Endothelial cell of umbilical vein (primary cell): ENCODE measurements around the gene RELL1. TPM values are rescaled to one million over a fixed set of nuclear protein-coding genes. Genes with fewer than 3 reads are reported as not detected.

ENCODE experiments used
- BruUV-seq: library from RNA; stranded (reverse); fragments of 400-500 nt; replicated peaks from 2 replicates; lab custom pipeline; 2021; lab: Mats Ljungman, UMichigan
- CTCF ChIA-PET: fragments of 300-600, 350-600 bp; sonication (Branson Sonifier 250); formaldehyde crosslinking; loops from one replicate; lab custom pipeline; 2021; ENCODE audit warnings: antibody characterized with exemption, inconsistent platforms; lab: Charles Lee
- POLR2A ChIA-PET: fragments of 300-600, 350-600 bp; sonication (Branson Sonifier 250); formaldehyde crosslinking; loops from one replicate; lab custom pipeline; 2021; ENCODE audit warnings: antibody characterized with exemption, inconsistent platforms; lab: Charles Lee
- DNase-seq: peaks from one replicate; pipeline ENCODE4 v3.0.0-alpha.2; 2011; ENCODE audit warnings: low read depth, low spot score
- FAIRE-seq: peaks from 2 replicates; lab custom pipeline; 2011; peaks lifted over from hg19 to GRCh38; lab: Jason Lieb, UNC
- H2AFZ ChIP-seq: 2 replicates; pipeline ENCODE4 v1.6.0; 2012; ENCODE audit warnings: low read depth, low read length, control low read depth, inconsistent platforms
- H3K27ac ChIP-seq: 2 replicates; pipeline ENCODE4 v1.5.1; 2011; ENCODE audit warnings: low read depth, mild to moderate bottlenecking, control low read depth, low read length, moderate library complexity; ENCODE audit not compliant: insufficient read depth
- H3K27me3 ChIP-seq, 2 experiments: 2 replicates each; pipeline versions ENCODE4 v1.6.0 to v1.6.1; 2011; ENCODE audit warnings: low read length in 2 of 2, mixed read lengths in 1 of 2; ENCODE audit not compliant: control insufficient read depth in 2 of 2, insufficient read depth in 2 of 2
- H3K36me3 ChIP-seq, 2 experiments: 2 replicates in 1 of 2; 3 replicates in 1 of 2; pipeline ENCODE4 v1.5.1; 2011; ENCODE audit warnings: low read length in 2 of 2, mild to moderate bottlenecking in 1 of 2, moderate library complexity in 1 of 2; ENCODE audit not compliant: control insufficient read depth in 2 of 2, insufficient read depth in 2 of 2; ENCODE audit errors: extremely low read depth in 1 of 2
- H3K4me1 ChIP-seq: 3 replicates; pipeline ENCODE4 v1.5.1; 2011; ENCODE audit warnings: mild to moderate bottlenecking, low read length; ENCODE audit not compliant: control insufficient read depth, insufficient read depth; ENCODE audit errors: extremely low read depth
- H3K4me2 ChIP-seq: 2 replicates; pipeline ENCODE4 v1.6.1; 2011; ENCODE audit warnings: low read length, control low read depth, mixed read lengths; ENCODE audit not compliant: insufficient read depth
- H3K4me3 ChIP-seq, 3 experiments: fragments of 200-600 bp in 1 of 3; sonication (generic), shearing (Covaris generic) in 1 of 3; replicated peaks in 1 of 3; 2 replicates each; pipeline ENCODE4 v1.5.1; 2011 to 2016; ENCODE audit warnings: control low read depth in 3 of 3, low read length in 3 of 3, mild to moderate bottlenecking in 2 of 3, inconsistent platforms in 1 of 3, low read depth in 1 of 3, moderate library complexity in 1 of 3; ENCODE audit not compliant: insufficient read depth in 1 of 3
- H3K79me2 ChIP-seq: 2 replicates; pipeline ENCODE4 v1.6.0; 2012; ENCODE audit warnings: low read length, inconsistent platforms; ENCODE audit not compliant: control insufficient read depth, insufficient read depth
- H3K9ac ChIP-seq: replicated peaks from 2 replicates; pipeline ENCODE3; 2011; ENCODE audit warnings: low read length, control low read depth; ENCODE audit not compliant: insufficient read depth; ENCODE audit errors: extremely low read depth
- H3K9me1 ChIP-seq: replicated peaks from 3 replicates; pipeline ENCODE4 v1.6.0; 2011; ENCODE audit warnings: mild to moderate bottlenecking, low read length; ENCODE audit not compliant: control insufficient read depth, insufficient read depth; ENCODE audit errors: extremely low read depth
- H3K9me3 ChIP-seq: replicated peaks from 2 replicates; pipeline ENCODE4 v1.5.1; 2012; ENCODE audit warnings: low read length, inconsistent platforms; ENCODE audit not compliant: control insufficient read depth, insufficient read depth
- H4K20me1 ChIP-seq: replicated peaks from 2 replicates; pipeline ENCODE3; 2011; ENCODE audit warnings: mild to moderate bottlenecking, low read length; ENCODE audit not compliant: control insufficient read depth, insufficient read depth; ENCODE audit errors: extremely low read depth
- EZH2 ChIP-seq: IDR thresholded peaks from 2 replicates; pipeline ENCODE4 v1.6.1; 2012; ENCODE audit warnings: borderline replicate concordance, low read depth, mild to moderate bottlenecking, moderate library complexity, low read length, inconsistent platforms; ENCODE audit not compliant: severe bottlenecking
- FOS ChIP-seq: IDR thresholded peaks from 2 replicates; pipeline ENCODE4 v1.6.1; 2011; ENCODE audit warnings: mild to moderate bottlenecking, low read length, moderate library complexity, borderline replicate concordance; ENCODE audit not compliant: insufficient read depth
- GATA2 ChIP-seq: IDR thresholded peaks from 2 replicates; pipeline ENCODE4 v1.7.0; 2011; ENCODE audit warnings: low read depth, mild to moderate bottlenecking, moderate library complexity, mixed read lengths, low read length; ENCODE audit not compliant: insufficient read length, insufficient read depth
- JUN ChIP-seq: IDR thresholded peaks from 2 replicates; pipeline ENCODE4 v1.6.1; 2011; ENCODE audit warnings: borderline replicate concordance, low read depth; ENCODE audit not compliant: insufficient read length, insufficient read depth
- MYC ChIP-seq: IDR thresholded peaks from one replicate; pipeline ENCODE4 v1.6.1; 2011; ENCODE audit warnings: mild to moderate bottlenecking, low read depth, low read length
- POLR2A ChIP-seq: IDR thresholded peaks from 2 replicates; pipeline ENCODE4 v1.6.1; 2012; ENCODE audit warnings: low read depth, mild to moderate bottlenecking, control low read depth, low read length
- POLR2AphosphoS5 ChIP-seq: IDR thresholded peaks from 2 replicates; pipeline ENCODE4 v1.6.1; 2012; ENCODE audit warnings: low read depth, mild to moderate bottlenecking, control low read depth, low read length, moderate library complexity; ENCODE audit not compliant: insufficient read depth
- dilution Hi-C: fragments of 300-500 bp; cut with MboI; formaldehyde crosslinking; loops from one replicate; pipeline ENCODE4 v1.15.0; 2019; ENCODE audit warnings: low sequenced_read_pairs; ENCODE audit not compliant: extremely low pct_ligation_motif_present
- intact Hi-C: fragments of 100-400 bp; cut with micrococcal nuclease; formaldehyde crosslinking; loops from one replicate; pipeline ENCODE4 v1.10.0; 2022
- polyA plus RNA-seq, 4 experiments: library from polyadenylated mRNA; depleted of rRNA in 3 of 4; stranded (reverse) in 3 of 4; unstranded in 1 of 4; fragments of >200 nt; gene quantifications; 2 replicates each; pipeline versions ENCODE4 v1.2.1 to v1.2.3, GENCODE V29; 2011 to 2012; ENCODE audit warnings: missing spikeins in 1 of 4
- total RNA-seq: library from RNA; stranded (reverse); gene quantifications from 2 replicates; pipeline ENCODE4 v1.2.3, GENCODE V29; 2021
- TF ChIP-seq, protein P1 (sequence below): IDR thresholded peaks from 2 replicates; pipeline ENCODE4 v1.6.1; 2011; ENCODE audit not compliant: insufficient read depth, insufficient read length
- TF ChIP-seq, protein P2 (sequence below), 2 donors: IDR thresholded peaks; 1 replicate in 1 of 2; 2 replicates in 1 of 2; pipeline ENCODE4 v1.5.1; 2011; ENCODE audit warnings: low read length in 2 of 2, mild to moderate bottlenecking in 2 of 2, moderate library complexity in 2 of 2, control low read depth in 1 of 2, inconsistent platforms in 1 of 2, low read depth in 1 of 2; ENCODE audit not compliant: insufficient read depth in 1 of 2; ENCODE audit errors: extremely low read depth in 1 of 2

Gene RELL1
- total and polyA plus RNA-seq, 2 donors (not counting 3 experiments of a cell fraction or from before 2014, with no cell fraction given), result 20.8 to 91.7 TPM

DNA sequence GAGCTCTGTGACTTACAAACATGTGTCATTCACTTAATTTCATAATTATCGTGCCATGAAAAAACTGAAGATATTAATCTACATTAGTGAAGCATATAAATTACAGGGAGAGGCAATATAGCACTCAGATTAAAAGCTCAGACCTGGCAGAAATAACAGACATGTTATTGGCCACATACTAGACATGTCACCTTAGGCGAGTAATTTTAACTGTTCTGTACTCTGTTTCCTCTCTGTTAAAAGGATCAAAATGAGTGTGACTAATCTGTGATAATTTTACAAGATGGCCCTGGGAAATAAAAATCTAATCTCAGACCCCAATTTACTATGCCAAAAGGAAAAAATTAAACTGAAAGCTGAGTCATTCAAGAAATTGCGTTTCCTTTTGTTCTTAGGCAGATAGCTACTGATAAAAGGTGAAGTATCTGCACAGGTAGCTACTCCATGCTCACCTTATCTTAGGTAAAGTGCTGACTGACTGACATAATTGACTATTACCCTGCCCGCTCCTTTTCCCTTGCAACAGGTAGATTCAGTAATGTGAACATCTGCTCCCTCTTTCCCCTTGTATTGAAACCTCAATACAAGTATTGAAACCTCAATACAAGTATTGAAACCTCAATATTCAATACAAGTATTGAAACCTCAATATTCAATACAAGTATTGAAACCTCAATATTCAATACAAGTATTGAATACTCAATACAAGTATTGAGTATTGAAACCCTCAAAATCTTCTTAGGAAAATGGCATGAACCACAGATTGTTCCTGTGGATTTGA is 33.2 kb downstream of the RELL1 start:
- no TSS peak for BruUV-seq
- no peak for FAIRE-seq
- intact Hi-C loops (no loop called here), dilution Hi-C loops (no loop called here)
- Histone ChIP-seq H3K9ac (no peak overlapping the region), H3K9me3 (peaks cover 2% of the 10 kb centered on the region), H3K9me1 (no peaks in the 10 kb centered on the region), H3K36me3 (no peaks in the 10 kb centered on the region), H3K27me3 (no peaks in the 10 kb centered on the region), H3K27ac (no peak overlapping the region), H2AFZ (no peak overlapping the region), H3K4me1 (peaks cover 27% of the 10 kb centered on the region), H4K20me1 (no peaks in the 10 kb centered on the region), H3K79me2 (peaks cover 80% of the 10 kb centered on the region), H3K4me2 (no peak overlapping the region), H3K4me3 (no peak overlapping the region)
- no peak for DNase-seq
- TF ChIP-seq, protein P1, sequence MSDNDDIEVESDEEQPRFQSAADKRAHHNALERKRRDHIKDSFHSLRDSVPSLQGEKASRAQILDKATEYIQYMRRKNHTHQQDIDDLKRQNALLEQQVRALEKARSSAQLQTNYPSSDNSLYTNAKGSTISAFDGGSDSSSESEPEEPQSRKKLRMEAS, result no peak
- TF ChIP-seq FOS, result no peak
- no peak for TF ChIP-seq MYC
- TF ChIP-seq POLR2A, result no peak
- no peak for TF ChIP-seq GATA2
- no peak for TF ChIP-seq EZH2
- no peak for TF ChIP-seq JUN
- TF ChIP-seq, protein P2, sequence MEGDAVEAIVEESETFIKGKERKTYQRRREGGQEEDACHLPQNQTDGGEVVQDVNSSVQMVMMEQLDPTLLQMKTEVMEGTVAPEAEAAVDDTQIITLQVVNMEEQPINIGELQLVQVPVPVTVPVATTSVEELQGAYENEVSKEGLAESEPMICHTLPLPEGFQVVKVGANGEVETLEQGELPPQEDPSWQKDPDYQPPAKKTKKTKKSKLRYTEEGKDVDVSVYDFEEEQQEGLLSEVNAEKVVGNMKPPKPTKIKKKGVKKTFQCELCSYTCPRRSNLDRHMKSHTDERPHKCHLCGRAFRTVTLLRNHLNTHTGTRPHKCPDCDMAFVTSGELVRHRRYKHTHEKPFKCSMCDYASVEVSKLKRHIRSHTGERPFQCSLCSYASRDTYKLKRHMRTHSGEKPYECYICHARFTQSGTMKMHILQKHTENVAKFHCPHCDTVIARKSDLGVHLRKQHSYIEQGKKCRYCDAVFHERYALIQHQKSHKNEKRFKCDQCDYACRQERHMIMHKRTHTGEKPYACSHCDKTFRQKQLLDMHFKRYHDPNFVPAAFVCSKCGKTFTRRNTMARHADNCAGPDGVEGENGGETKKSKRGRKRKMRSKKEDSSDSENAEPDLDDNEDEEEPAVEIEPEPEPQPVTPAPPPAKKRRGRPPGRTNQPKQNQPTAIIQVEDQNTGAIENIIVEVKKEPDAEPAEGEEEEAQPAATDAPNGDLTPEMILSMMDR (IDR thresholded peaks at IDR 0.05; ENCODE audit: extremely low read depth in 1 of 2, insufficient read depth in 1 of 2, low read depth in 1 of 2, low read length in 2 of 2), result no peak
- TF ChIP-seq POLR2AphosphoS5, result no peak
- CTCF ChIA-PET, result interaction anchor here (1.1 to 2.7 kb wide), 6 partner anchors 11 to 200 kb away, joined by 3 to 14 read pairs (median 4); partner anchors contain the start of gene RELL1
- POLR2A ChIA-PET, result no interaction called here
